A673 (cell line): Measurements from ENCODE around the gene ADTRP. TPM values are rescaled to one million over a fixed set of nuclear protein-coding genes. Genes with fewer than 3 reads are reported as not detected.

Experiments used
- BruUV-seq: library from RNA; stranded (reverse); fragments of 400-500 nt; replicated peaks from 2 replicates; lab custom pipeline; 2021; lab: Mats Ljungman, UMichigan
- CTCF ChIA-PET: fragments of 300-600 bp; sonication (Branson Sonifier 250); formaldehyde crosslinking; loops from one replicate; lab custom pipeline; 2022; ENCODE audit warnings: antibody characterized with exemption; lab: Charles Lee
- POLR2A ChIA-PET: fragments of 300-600 bp; sonication (Branson Sonifier 250); formaldehyde crosslinking; loops from one replicate; lab custom pipeline; 2022; ENCODE audit warnings: antibody characterized with exemption; ENCODE audit not compliant: low non-redundant PET; lab: Charles Lee
- DNase-seq: peaks from one replicate; pipeline ENCODE4 v3.0.0-alpha.2; 2015; ENCODE audit warnings: low spot score
- H3K27ac ChIP-seq: fragments of 200-600 bp; sonication (generic); 2 replicates; pipeline ENCODE4 v1.5.1; 2016; ENCODE audit warnings: mixed run types, low read depth, mild to moderate bottlenecking, mixed read lengths, antibody characterized with exemption, low read length; ENCODE audit not compliant: poor library complexity, severe bottlenecking
- H3K27me3 ChIP-seq: fragments of 200-600 bp; sonication (generic); replicated peaks from 2 replicates; pipeline ENCODE4 v1.6.1; 2017; ENCODE audit warnings: mixed run types, low read depth, mild to moderate bottlenecking, mixed read lengths, antibody characterized with exemption, low read length; ENCODE audit not compliant: insufficient read depth, poor library complexity
- H3K36me3 ChIP-seq: fragments of 200-600 bp; sonication (generic); 2 replicates; pipeline ENCODE4 v1.6.1; 2016; ENCODE audit warnings: mixed run types, mild to moderate bottlenecking, mixed read lengths, antibody characterized with exemption, low read length; ENCODE audit not compliant: insufficient read depth, poor library complexity, severe bottlenecking
- H3K4me1 ChIP-seq: fragments of 200-600 bp; sonication (generic); 2 replicates; pipeline ENCODE4 v1.6.1; 2017; ENCODE audit warnings: mixed run types, mild to moderate bottlenecking, mixed read lengths, antibody characterized with exemption, low read length; ENCODE audit not compliant: insufficient read depth, poor library complexity, severe bottlenecking
- H3K4me3 ChIP-seq: fragments of 200-600 bp; sonication (generic); 2 replicates; pipeline ENCODE4 v1.5.1; 2016; ENCODE audit warnings: low read depth, mixed run types, mild to moderate bottlenecking, mixed read lengths, low read length; ENCODE audit not compliant: poor library complexity, severe bottlenecking
- H3K9me3 ChIP-seq: fragments of 200-600 bp; sonication (generic); 2 replicates; pipeline ENCODE4 v1.6.1; 2016; ENCODE audit warnings: mixed run types, low read depth, mild to moderate bottlenecking, mixed read lengths, antibody characterized with exemption, low read length; ENCODE audit not compliant: poor library complexity, severe bottlenecking
- CTCF ChIP-seq: fragments of 300-800, 200-600 bp; sonication (generic); conservative IDR thresholded peaks from 2 replicates; pipeline ENCODE4 v1.5.1; 2017; ENCODE audit warnings: low read depth, mild to moderate bottlenecking, antibody characterized with exemption, low read length, moderate library complexity, mixed read lengths
- EZH2 ChIP-seq: fragments of 200-600 bp; sonication (generic); IDR thresholded peaks from 2 replicates; pipeline ENCODE4 v1.6.1; 2017; ENCODE audit warnings: borderline replicate concordance, low read depth, mild to moderate bottlenecking, mixed read lengths, antibody characterized with exemption, low read length; ENCODE audit not compliant: poor library complexity, severe bottlenecking
- intact Hi-C: fragments of 100-400 bp; cut with micrococcal nuclease; formaldehyde crosslinking; loops from one replicate; pipeline ENCODE4 v1.10.0; 2022; ENCODE audit not compliant: unreplicated experiment
- total RNA-seq: library from RNA; stranded (reverse); gene quantifications from 2 replicates; pipeline ENCODE4 v1.2.3, GENCODE V29; 2021

Gene ADTRP
- total RNA-seq, 1 experiment from 2014 or later: not detected

- ChIA-PET CTCF (no interaction called here), POLR2A (no interaction called here)
- no peaks in the 10 kb centered on the region for H3K4me1 ChIP-seq
- H3K27ac ChIP-seq: no peak overlapping the region
- H3K9me3 ChIP-seq: no peaks in the 10 kb centered on the region
- intact Hi-C loops: no loop called here
- BruUV-seq: no TSS peak
- H3K27me3 ChIP-seq: peaks cover 30% of the 10 kb centered on the region
- no peaks in the 10 kb centered on the region for H3K36me3 ChIP-seq
- no peak overlapping the region for H3K4me3 ChIP-seq
- TF ChIP-seq CTCF: no peak
- TF ChIP-seq EZH2: no peak
- no peak for DNase-seq
Measured at GRCh38 chr6:11747021-11747420, 31.6 kb downstream of the ADTRP start.

GRCh38 chr6:11744753-11745152 lies 33.9 kb downstream of the ADTRP start:
- H3K27ac ChIP-seq: no peak overlapping the region
- TF ChIP-seq CTCF (no peak), EZH2 (no peak)
- H3K4me1 ChIP-seq: no peaks in the 10 kb centered on the region
- H3K9me3 ChIP-seq: no peaks in the 10 kb centered on the region
- DNase-seq: peak; percentile 21
- CTCF ChIA-PET: no interaction called here
- H3K36me3 ChIP-seq: no peaks in the 10 kb centered on the region
- H3K27me3 ChIP-seq: peaks cover 47% of the 10 kb centered on the region
- POLR2A ChIA-PET: interaction anchor here (0.6 kb wide), 1 partner anchor 8 kb away, joined by 3 read pairs; no protein-coding TSS in a partner anchor
- intact Hi-C loops: no loop called here
- no peak overlapping the region for H3K4me3 ChIP-seq
- no TSS peak for BruUV-seq

- POLR2A ChIA-PET: interaction anchor here (0.6 kb wide), 1 partner anchor 9 kb away, joined by 3 read pairs; no protein-coding TSS in a partner anchor
- CTCF ChIA-PET: no interaction called here
- no peak overlapping the region for H3K27ac ChIP-seq
- no peak for DNase-seq
- no peak overlapping the region for H3K4me3 ChIP-seq
- TF ChIP-seq EZH2: no peak
- no peak for TF ChIP-seq CTCF
- no peaks in the 10 kb centered on the region for H3K36me3 ChIP-seq
- peaks cover 54% of the 10 kb centered on the region for H3K27me3 ChIP-seq
- BruUV-seq: no TSS peak
- H3K4me1 ChIP-seq: no peaks in the 10 kb centered on the region
- intact Hi-C loops: no loop called here
- no peaks in the 10 kb centered on the region for H3K9me3 ChIP-seq
Measured at GRCh38 chr6:11744101-11744500, 34.5 kb downstream of the ADTRP start.
